Activated CD8-positive, alpha-beta memory T cell treated with anti-CD3 and anti-CD28 coated beads, Interleukin-2, amount 50 U/mL, for 24 hours (primary cell): ENCODE results near the gene NR1D2.

Source experiments
- DNase-seq: peaks from one replicate; pipeline ENCODE4 v3.0.0-alpha.2; 2020; ENCODE audit errors: extremely low read depth

The NR1D2 gene

DNA sequence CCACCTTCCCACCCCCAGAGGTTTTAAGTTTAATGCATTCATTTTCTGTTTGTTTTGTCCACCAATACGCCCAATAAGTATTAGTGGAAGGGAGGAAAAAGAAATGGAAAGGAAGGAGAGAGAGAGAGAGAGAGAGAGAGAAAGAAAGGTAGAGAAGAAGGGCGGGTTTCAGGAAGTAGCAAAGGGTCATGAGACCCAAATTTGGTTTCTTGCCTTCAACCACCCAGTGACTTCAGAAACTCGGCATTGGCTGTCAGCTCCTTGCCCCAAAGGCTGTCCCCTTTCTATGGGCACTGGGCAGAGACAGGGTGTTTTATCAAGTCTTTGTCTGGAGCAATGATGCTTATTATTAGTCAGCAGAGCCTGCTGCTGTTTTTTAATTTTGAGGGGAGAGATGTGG is 13.5 kb upstream of the NR1D2 start:
- DNase-seq, result no peak

DNA sequence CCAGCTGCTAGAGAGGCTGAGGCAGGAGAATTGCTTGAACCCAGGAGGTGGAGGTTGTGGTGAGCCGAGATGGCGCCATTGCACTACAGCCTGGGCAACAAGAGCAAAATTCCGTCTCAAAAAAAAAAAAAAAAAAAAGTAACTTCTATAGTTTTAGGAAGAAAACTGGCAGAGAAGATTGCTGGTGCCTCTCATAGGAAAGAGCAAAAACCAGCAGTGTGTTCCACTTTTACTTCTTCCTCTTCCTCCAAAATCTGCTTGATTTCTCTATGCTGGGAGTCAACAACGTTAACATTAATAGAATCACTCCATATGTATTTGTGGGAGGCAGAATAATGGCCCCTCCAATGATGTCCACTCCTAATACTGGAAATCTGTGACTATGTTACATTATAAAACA is 12.5 kb upstream of the NR1D2 start:
- no peak for DNase-seq

DNA sequence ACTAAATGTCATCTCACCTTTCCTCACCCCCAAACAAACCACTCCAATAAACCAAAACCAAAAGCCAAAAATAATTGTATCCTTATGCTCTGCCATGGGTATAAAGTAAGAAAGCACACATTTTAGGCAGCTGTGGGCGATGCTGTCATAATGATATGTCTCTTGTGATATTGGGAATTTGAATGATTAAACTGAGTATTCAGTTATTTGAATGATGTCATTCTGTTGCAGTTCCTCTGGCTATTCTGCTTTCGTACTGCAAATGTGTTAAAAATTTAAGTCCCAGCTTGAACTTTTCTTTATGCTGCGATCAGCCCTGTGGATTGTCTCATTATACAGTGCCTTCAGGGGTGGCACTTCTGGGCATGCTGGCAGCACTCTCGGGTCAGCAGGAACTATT is 10.8 kb upstream of the NR1D2 start:
- no peak for DNase-seq

DNA sequence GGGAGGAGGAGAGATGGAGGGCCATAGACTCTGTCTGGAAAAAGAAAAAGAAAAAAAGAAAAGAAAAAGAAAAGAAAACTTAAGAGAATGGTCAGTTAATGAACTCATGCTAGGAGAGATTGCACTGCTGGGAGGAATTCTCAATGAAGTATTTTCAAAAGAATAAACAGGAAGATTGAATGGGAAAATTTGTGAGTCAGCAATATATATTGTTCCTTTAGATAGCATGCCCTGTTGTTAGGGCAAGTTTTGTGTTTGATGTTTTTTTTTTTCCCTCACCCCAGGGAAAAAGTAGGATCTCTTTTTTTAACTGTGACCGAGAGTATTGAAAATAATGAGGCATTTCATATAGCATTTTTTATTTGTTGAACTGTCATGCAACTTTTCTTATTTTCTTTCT is 7.8 kb upstream of the NR1D2 start:
- DNase-seq, result no peak

DNA sequence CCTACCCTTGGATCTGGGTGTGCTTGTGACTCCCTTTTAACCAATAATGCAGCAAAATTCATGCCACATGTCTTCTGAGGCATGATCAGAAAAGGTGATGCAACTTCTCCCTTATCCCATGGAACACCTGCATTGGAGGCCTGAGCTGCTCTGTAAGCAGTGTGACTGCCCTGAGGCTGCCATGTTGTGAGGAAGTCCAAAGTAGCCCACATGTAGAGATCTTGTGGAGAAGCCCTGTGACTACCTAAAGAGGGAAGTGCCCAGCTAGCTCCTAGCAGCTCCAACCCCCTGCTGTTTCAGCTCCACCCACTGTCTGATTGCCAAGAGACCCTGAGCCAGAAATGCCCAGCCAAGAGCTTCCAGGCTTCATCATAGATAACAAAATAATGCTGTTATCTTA is 6.4 kb upstream of the NR1D2 start:
- no peak for DNase-seq

DNA sequence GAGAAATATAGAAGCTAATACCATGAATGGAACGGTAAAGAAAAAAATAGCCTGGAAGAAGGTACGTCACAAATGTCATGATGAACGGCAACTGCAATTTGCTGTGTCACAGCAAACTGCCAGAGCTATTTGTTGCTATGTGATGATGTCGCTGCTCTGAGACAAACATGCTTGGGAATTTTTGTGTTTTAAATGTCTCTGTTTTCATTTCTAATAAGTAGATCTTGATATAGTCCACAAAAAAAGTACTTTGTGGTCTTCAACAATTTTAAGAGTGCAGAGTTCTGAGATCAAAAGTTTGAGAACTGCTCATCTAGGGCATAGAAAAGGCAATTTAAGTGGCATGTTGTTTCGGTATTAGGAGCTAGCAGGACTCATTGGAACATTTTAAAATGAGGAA is 4.3 kb upstream of the NR1D2 start:
- DNase-seq, result no peak

DNA sequence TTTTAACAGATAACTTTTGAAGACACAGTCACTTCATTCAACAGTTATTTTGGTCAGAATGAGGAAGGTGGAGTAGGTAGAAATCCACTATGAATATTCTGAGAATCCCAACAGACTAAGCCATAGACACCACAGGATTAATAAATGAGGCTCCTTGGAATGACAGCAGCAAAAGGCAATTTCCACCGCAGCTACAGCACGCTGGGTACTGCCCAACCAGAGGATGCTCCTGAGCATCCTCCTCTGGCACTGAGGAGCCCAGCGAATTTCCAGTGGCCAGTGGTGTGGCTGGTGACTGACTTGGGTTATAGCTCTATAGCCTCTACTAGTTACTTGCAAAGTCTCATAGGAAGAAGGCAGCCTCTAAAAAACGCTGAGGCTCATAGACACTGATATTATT is 3.6 kb upstream of the NR1D2 start:
- DNase-seq, result no peak

DNA sequence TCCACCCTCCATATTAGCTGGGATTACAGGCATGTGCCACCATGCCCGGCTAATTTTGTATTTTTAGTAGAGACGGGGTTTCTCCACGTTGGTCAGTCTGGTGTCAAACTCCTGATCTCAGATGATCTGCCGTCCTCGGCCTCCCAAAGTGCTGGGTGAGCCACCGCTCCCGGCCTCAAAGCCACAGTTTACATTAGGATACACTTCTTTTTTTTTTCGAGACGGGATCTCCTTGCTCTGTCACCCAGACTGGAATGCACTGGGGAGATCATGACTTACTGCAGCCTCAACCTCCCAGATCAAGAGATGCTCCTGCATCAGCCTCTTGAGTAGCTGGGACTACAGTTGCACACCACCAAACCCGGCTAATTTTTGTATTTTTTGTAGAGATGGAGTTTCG is 2.5 kb upstream of the NR1D2 start:
- no peak for DNase-seq

DNA sequence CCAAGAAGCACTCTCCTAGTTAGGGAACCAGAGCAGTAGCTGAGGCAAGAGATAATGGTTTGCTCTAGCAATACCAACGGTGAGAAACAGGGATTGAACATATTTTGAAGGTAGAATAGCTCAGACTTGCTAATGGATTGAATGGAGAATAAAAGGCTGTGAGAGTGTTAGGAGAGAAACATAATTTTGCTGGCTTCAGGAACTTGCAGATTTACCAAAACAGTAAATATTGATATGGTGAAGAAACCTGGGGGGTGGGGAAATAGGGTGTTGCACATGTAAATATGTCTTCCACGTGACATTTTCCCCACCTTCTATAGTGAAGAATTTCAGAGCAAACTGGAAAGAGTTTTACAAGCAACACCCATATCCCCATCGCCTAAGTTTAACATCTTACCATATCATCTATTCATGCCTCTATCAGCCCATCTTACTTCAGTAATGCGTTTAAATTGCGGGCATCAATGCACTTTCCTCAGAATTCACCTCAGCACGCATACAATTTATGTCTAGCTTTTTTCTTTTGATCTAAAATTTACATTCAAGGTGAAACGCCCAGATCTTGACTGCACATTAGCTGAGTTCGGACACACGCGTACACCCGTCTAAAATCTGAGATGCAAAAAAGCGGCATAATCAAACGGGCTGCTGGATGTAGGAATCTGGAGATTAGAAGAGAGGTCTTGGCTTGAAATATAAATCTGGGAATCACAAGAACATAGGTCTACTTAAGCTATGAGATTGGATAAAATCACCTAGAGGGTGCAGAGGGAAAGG is 891 bp upstream of the NR1D2 start:
- DNase-seq, result no peak

DNA sequence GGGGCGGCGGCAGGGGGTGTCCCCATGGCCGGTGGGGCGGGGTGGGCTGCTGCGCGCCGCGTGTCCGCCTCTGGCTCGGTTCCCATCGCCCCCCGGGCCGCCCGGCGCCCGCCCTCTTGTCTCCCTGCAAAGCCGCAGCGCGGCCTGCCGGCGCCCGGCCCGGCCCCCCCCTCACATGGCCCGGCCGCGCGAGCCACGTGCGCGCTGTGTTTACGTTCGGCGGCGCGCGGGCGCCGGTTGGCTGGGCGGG is 502 bp downstream of the NR1D2 start:
- no peak for DNase-seq

DNA sequence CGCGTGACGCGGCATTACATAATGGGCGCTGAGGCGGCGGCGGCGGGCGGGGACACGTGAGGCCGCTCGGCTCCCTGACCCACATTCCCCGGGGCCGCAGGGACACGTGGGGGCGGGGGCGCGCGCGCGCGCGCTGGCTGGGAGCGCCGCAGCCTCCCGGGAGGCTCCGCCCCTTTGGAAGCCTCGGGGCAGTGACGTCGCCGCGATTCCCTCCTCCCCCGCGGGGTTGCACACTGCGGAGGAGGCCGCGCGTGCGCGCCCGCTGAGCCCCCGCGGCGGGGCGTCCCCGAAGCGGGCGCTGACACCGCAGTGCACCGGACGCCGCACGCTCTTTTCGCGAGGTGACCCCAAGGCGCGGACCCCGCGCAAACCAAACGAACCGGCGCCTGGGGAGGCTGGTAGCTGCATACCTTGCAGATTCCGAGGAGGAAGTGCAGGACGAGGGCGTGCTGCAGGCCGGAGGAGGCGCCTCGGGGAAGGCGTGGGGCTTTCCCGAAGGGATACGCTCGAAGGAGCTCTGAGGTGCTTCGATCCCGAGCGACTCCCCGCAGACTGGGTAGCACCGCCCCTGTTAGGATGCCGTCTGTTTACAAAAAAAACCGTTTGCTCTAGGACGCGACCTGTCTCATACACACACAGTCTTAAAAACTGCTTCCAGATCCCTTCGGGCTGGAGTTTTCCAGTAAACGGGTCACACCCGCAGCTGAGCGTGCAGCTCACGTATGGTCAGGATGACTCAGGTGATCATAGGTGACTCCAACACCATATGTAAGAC is 1.0 kb downstream of the NR1D2 start:
- DNase-seq, result peak; percentile 85

DNA sequence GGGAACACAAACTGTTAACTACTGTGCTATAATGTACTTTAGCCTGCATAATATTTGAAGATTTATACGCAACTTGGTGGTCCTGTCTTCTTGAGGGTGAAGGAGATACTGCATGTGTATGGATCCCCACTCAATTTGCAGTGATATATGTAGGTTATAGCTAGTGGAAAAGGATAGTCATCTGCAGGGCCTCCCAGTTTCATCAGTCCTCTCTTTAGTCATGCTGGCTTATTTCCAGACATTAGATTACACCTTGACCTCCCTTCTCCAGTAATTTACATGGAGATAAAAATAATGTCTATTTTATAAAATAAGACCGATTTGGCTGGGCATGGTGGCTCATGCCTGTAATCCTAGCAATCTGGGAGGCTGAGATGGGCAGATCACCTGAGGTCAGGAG is 3.7 kb downstream of the NR1D2 start:
- no peak for DNase-seq

DNA sequence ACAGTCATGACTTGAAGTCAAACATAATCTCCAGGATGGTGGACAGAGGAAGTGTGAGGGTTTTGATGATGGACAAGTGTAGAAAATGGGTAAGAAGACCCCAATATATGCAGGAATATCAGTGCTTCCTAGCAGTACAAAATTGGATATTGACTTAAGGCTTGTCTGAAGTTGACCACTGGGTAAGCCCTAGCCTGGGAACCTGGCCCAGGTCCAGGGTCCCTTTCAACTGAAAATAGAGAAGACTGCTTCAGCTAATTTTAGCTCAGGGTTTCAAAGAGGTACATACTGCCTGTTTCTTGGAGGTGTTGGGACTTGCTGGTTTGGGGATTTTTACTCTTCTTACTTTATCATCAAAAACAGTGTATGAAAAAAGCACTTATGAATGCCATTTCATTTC is 4.7 kb downstream of the NR1D2 start:
- DNase-seq, result no peak

DNA sequence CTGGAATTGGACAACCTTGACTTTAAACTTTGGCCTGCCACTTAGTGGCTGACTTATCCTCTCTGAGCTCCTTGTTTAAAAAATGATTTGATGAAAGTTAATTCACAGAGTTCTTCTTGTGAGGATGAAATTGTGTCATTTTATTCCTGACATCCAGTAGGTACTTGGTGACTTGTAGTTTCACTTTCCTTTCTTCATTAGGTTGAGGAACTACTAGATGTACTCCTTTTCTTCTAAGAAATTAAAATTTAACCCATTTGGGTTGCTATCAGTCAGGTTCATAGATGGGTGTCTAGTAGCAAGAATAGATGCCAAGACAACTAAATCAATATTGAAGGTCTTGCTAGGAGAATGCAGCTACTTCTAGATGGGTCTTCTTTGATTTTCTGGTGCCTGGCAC is 5.2 kb downstream of the NR1D2 start:
- DNase-seq, result no peak

DNA sequence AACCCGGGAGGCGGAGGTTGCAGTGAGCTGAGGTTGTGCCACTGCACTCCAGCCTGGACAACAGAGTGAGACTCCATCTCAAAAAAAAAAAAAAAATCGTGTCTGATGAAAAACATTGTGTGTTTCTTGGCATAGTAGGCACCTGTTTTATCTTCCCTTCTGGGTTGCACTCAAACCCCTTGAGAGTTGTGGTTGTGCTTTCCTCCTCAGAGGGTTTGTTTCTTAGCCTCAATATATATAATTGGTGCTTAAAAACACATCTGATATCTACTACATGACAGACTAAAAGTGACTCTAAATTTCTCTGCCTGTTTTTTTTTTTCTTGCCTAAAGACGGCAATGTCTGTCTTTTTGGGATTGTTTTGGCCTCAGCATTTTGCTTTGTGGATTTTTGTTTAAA is 7.6 kb downstream of the NR1D2 start:
- no peak for DNase-seq

DNA sequence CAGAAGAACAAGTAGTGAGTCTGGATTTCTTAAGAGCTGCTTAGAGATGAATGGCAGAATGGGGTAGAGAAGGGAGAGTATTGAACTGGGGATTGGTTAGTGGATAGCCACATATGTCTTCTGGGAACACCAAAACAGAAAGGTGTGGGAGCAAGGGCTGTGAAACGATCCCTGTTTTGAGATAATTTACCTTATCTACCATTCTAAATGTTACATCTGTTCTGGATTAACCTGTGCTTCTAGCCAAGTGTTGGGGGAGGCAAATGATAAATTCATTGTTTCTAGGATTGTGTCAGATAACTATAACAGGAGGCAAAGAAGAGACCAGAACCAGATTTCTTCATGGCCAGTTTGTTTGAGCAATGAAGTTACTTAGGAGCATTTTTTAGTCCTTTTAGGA is 8.4 kb downstream of the NR1D2 start:
- DNase-seq, result no peak

DNA sequence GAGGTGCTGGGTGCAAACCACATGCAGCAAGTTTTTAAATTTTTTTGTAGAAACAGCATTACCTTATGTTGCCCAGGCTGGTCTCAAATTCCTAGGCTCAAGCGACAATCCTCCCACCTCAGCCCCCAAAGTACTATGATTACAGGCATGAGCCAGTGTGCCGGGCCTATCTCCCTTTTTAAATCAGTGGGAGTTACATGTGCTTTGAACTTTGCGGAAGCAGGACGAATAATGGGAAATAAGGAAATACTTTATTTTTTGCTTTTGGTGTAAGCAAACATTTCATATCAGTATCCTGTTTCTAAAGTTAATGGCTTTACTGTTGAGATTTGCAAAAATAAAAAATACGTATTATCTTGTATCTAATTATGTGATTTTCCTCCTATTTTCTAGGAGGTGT is 9.1 kb downstream of the NR1D2 start:
- DNase-seq, result no peak

DNA sequence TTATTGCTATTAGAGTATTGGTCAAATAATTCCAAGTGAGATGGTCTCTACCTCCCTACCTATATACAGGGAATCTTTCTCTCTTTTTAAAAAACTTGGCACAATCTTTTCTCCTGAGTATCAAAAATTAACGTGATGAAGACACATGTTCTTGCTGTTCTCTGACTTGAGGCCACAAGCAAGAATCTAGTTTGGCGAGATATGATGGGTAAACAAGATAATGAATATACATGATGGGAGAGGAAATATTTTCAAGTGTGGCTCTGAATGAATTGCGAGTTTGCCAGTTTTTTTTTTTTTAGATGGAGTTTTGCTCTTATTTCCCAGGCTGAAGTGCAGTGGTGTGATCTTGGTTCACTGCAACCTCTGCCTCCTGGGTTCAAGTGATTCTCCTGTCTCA is 11.6 kb downstream of the NR1D2 start:
- DNase-seq, result no peak

DNA sequence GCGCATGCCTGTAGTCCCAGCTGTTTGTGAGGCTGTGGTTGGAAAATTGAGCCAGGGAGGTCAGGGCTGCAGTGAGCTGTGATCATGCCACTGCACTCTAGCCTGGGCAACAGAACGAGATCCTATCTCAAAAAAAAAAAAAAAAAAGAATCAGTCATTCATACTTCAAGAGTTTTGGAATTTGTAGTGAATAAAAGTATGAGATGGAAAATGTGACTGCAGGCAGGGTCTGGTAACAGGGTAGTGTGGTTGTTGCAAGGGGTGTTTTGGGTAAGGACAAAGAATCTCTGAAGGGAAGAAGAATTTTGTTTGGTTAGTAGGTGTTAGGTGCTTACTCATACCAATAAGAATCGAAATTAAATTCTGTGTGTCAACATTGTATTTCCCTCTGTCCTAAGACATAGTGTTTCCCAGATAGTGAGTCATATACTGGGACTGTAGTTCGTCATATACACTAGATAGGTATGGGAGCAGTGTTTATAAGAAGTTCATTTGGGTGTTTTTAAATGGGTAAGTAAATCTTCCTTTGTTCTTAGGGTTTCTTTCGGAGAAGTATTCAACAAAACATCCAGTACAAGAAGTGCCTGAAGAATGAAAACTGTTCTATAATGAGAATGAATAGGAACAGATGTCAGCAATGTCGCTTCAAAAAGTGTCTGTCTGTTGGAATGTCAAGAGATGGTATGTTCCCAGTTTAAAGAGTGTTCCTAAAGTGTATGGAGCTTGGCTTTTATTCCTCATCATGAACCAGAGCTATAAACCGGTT is 14.2 kb downstream of the NR1D2 start:
- DNase-seq, result no peak

DNA sequence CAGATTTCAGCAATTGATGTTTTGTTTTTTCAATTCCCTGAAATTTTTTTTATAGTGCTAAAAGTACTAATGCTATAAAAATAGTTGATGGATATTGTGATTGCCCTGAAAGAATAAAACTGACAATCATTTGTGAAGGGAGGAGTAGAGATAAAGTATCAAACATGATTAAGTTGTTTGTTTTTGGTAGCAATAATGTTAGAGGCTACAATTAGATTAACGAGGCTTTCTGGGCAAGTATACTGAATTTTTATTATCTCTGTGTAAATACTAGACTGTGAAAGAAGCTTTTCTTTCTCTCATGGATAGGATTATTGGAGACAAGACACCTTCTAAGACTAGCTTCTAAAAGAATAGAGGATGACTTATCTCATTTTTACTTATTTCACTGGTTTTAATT is 15.6 kb downstream of the NR1D2 start:
- DNase-seq, result no peak

DNA sequence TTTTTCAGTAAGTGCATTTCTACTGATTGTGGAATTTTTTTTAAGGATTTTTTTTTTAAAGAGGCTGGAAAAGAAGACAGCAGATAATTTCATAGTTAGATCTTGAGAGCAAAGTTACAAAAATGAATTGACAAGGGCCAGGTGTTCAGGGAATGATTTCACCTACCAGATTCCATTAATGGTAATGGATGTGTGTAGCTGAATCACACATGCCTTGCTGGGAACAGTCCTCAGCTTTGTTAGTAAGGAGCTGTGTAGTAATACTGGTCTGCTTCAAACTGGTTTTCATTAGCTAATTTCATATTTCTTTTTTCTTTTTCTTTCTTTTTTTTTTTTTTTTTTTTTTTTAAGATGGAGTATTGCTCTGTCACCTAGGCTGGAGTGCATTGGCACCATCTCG is 16.0 kb downstream of the NR1D2 start:
- DNase-seq, result no peak

DNA sequence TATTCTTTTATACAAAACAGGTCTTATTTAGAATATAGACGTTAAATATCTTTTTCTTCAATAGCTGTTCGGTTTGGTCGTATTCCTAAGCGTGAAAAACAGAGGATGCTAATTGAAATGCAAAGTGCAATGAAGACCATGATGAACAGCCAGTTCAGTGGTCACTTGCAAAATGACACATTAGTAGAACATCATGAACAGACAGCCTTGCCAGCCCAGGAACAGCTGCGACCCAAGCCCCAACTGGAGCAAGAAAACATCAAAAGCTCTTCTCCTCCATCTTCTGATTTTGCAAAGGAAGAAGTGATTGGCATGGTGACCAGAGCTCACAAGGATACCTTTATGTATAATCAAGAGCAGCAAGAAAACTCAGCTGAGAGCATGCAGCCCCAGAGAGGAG is 16.8 kb downstream of the NR1D2 start:
- DNase-seq, result no peak

DNA sequence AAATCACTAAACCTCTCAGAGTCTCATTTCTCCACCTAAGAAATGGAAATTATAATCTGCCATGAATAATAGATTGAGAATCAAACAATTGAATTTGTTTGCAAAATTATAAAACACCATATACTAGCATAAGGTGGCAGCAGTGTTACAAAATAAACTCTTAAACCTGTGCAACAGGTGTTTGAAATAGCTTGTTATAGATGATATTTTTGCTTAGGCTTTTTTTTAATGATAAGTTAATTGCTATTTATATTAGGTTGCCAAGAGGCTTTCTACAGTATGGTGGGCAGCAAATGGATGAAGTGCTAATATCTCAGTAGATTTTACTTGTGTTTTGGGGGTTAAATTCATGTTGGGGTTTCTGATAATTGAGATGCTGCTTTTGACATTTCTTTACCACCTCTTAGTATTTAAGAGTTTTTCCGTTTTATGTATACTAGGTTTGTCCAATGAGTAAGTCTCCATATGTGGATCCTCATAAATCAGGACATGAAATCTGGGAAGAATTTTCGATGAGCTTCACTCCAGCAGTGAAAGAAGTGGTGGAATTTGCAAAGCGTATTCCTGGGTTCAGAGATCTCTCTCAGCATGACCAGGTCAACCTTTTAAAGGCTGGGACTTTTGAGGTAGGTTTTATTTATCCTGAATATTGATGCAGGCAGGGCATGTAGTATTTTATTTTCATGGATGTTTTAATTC is 19.6 kb downstream of the NR1D2 start:
- no peak for DNase-seq
